Motor neuron (in vitro differentiated cells): ENCODE measurements around the gene MKNK1. TPM values are rescaled to one million over a fixed set of nuclear protein-coding genes. Genes with fewer than 3 reads are reported as not detected.

Source experiments
- ATAC-seq, 8 experiments: fragments of 200-7000 bp; cut with Tn5 transposase; replicated peaks in 6 of 8; 2 replicates each; pipeline ENCODE4 v1.8.0; 2021; ENCODE audit warnings: mild to moderate bottlenecking in 8 of 8, moderate library complexity in 8 of 8
- H3K27ac ChIP-seq, 2 donors: fragments of 250-450 bp; sonication (Bioruptor Pico); 2 replicates each; pipeline ENCODE4 v1.9.0; 2021; ENCODE audit warnings: antibody characterized with exemption in 2 of 2, mild to moderate bottlenecking in 2 of 2, moderate library complexity in 1 of 2
- H3K4me1 ChIP-seq, 2 donors: fragments of 250-450 bp; sonication (Bioruptor Pico); replicated peaks in 1 of 2; 2 replicates each; pipeline ENCODE4 v1.6.1; 2021; ENCODE audit warnings: antibody characterized with exemption in 2 of 2, mild to moderate bottlenecking in 2 of 2, moderate library complexity in 1 of 2
- H3K4me3 ChIP-seq, 5 donors: fragments of 250-450 bp; sonication (Bioruptor Pico); 2 replicates each; pipeline ENCODE4 v1.9.0; 2021; ENCODE audit warnings: antibody characterized with exemption in 5 of 5, mild to moderate bottlenecking in 5 of 5, moderate library complexity in 4 of 5
- WGBS, 10 experiments: fragments of 450-650 bp; shearing (Covaris generic); methylation state at CpG; one replicate each; pipeline ENCODE4 v1.0.0; 2022; 5-methylcytosine and 5-hydroxymethylcytosine counted together
- in situ Hi-C, 9 experiments: fragments of 400-800 bp; cut with MboI; loops; one replicate each; pipeline ENCODE4 v1.15.0; 2021; ENCODE audit warnings: low sequenced_read_pairs in 9 of 9, low pct_unique_long_range_greater_than_20kb in 2 of 9; ENCODE audit not compliant: unreplicated experiment in 9 of 9
- total RNA-seq, 8 experiments: library from RNA; unstranded; fragments of 300-600 nt; gene quantifications; 2 replicates each; pipeline versions ENCODE4 v1.2.3 to v1.2.4, GENCODE V29; 2022

The MKNK1 gene
- total RNA-seq, 8 experiments from 2014 or later = 7.0 to 34.1 (median 15.5) TPM

- Histone ChIP-seq H3K27ac (peak within 1 kb of the TSS in 1 of 2 donors; percentile 3), H3K4me3 (peak within 1 kb of the TSS; percentile 34 to 57 (median 43)), H3K4me1 (peaks cover 10 to 19% of the 10 kb centered on the region in 2 donors)
- 0 to 52% (median 21%) methylated on average over 1 to 8 of the region's 62 CpGs; no CpG with 5 or more reads in 4 of the 10 experiments for WGBS, 10 experiments
- peak; percentile 71 to 85 (median 82) for ATAC-seq
- in situ Hi-C loops = no loop called here
Measured at GRCh38 chr1:46616277-46617107, 12.4 kb upstream of the MKNK1 start, which contains the start of gene MOB3C. TSS of gene MOB3C (minus strand) at chr1:46616811. CDS start at chr1:46613321, 3,490 bp downstream.

GRCh38 chr1:46615735-46616134 lies 11.7 kb upstream of the MKNK1 start:
- ATAC-seq = no peak
- in situ Hi-C loops = no loop called here
- H3K27ac ChIP-seq = no peak overlapping the region
- 93 to 100% methylated on average over 1 to 3 of the region's 3 CpGs; no CpG with 5 or more reads in 8 of the 10 experiments for WGBS, 10 experiments
- H3K4me3 ChIP-seq = peak overlapping the region in 3 of 5 donors; percentile 43 to 57 (median 51)
- peaks cover 10 to 19% of the 10 kb centered on the region in 2 donors for H3K4me1 ChIP-seq

- 100% methylated on average over 1 of the region's 2 CpGs; no CpG with 5 or more reads in 9 of the 10 experiments for WGBS, 10 experiments
- ATAC-seq = no peak
- Histone ChIP-seq H3K27ac (no peak overlapping the region), H3K4me3 (no peak overlapping the region), H3K4me1 (peaks cover 10 to 19% of the 10 kb centered on the region in 2 donors)
- in situ Hi-C loops = no loop called here
Measured at GRCh38 chr1:46615088-46615487, 11.0 kb upstream of the MKNK1 start.

- H3K27ac ChIP-seq = no peak overlapping the region
- 60 to 100% (median 78%) methylated on average over 1 of the region's 2 CpGs; no CpG with 5 or more reads in 6 of the 10 experiments for WGBS, 10 experiments
Measured at GRCh38 chr1:46614604-46614984, 10.5 kb upstream of the MKNK1 start.

GRCh38 chr1:46613661-46614603 lies 9.9 kb upstream of the MKNK1 start:
- no peak overlapping the region for H3K4me3 ChIP-seq
- in situ Hi-C loops = no loop called here
- 0 to 27% (median 18%) methylated on average over 1 to 4 of the region's 16 CpGs; no CpG with 5 or more reads in 6 of the 10 experiments for WGBS, 10 experiments
- peaks cover 10 to 19% of the 10 kb centered on the region in 2 donors for H3K4me1 ChIP-seq
- H3K27ac ChIP-seq = no peak overlapping the region
- peak in 7 of 8 experiments; percentile 20 to 59 (median 35) for ATAC-seq

More at GRCh38 chr1:46614604-46614984, 10.5 kb upstream of the MKNK1 start:
- peaks cover 10 to 19% of the 10 kb centered on the region in 2 donors for H3K4me1 ChIP-seq
- in situ Hi-C loops = no loop called here
- H3K4me3 ChIP-seq = no peak overlapping the region
- ATAC-seq = no peak

- WGBS, 10 experiments = 67 to 100% (median 96%) methylated on average over 1 to 18 of the region's 38 CpGs; no CpG with 5 or more reads in 5 of the 10 experiments
- no peak for ATAC-seq
- H3K4me1 ChIP-seq = peaks cover 10 to 19% of the 10 kb centered on the region in 2 donors
- no peak overlapping the region for H3K27ac ChIP-seq
- H3K4me3 ChIP-seq = no peak overlapping the region
- in situ Hi-C loops = no loop called here
Measured at GRCh38 chr1:46612937-46613660, 9.0 kb upstream of the MKNK1 start.

- H3K4me1 ChIP-seq = peaks cover 10 to 16% of the 10 kb centered on the region in 2 donors
- H3K27ac ChIP-seq = no peak overlapping the region
- in situ Hi-C loops = no loop called here
- no peak overlapping the region for H3K4me3 ChIP-seq
- WGBS, 10 experiments = 20 to 100% (median 71%) methylated on average over 1 to 2 of the region's 7 CpGs; no CpG with 5 or more reads in 5 of the 10 experiments
- ATAC-seq = peak in 4 of 8 experiments; percentile 2 to 27 (median 13)
Measured at GRCh38 chr1:46611691-46612221, 7.7 kb upstream of the MKNK1 start.

GRCh38 chr1:46607345-46608130 lies 3.5 kb upstream of the MKNK1 start:
- Histone ChIP-seq H3K4me1 (peaks cover 6 to 7% of the 10 kb centered on the region in 2 donors), H3K27ac (no peak overlapping the region), H3K4me3 (no peak overlapping the region)
- 0 to 100% (median 92%) methylated on average over 1 to 7 of the region's 7 CpGs; no CpG with 5 or more reads in 2 of the 10 experiments for WGBS, 10 experiments
- peak in 2 of 8 experiments; percentile 45 to 58 for ATAC-seq
- in situ Hi-C loops = no loop called here

GRCh38 chr1:46606255-46606965 lies 2.3 kb upstream of the MKNK1 start:
- Histone ChIP-seq H3K4me1 (peaks cover 6 to 7% of the 10 kb centered on the region in 2 donors), H3K27ac (no peak overlapping the region), H3K4me3 (no peak overlapping the region)
- in situ Hi-C loops = no loop called here
- WGBS, 10 experiments = 79 to 100% (median 83%) methylated on average over 1 to 2 of the region's 2 CpGs; no CpG with 5 or more reads in 5 of the 10 experiments
- ATAC-seq = no peak

GRCh38 chr1:46605232-46605631 lies 1.2 kb upstream of the MKNK1 start:
- no peak for ATAC-seq
- in situ Hi-C loops = no loop called here
- Histone ChIP-seq H3K4me1 (peaks cover 6 to 7% of the 10 kb centered on the region in 2 donors), H3K4me3 (no peak overlapping the region), H3K27ac (no peak overlapping the region)
- whole genome bisulfite sequencing, 10 experiments = 80 to 100% (median 100%) methylated on average over 1 to 2 of the region's 2 CpGs; no CpG with 5 or more reads in 5 of the 10 experiments

- H3K27ac ChIP-seq = no peak overlapping the region
- peaks cover 6 to 7% of the 10 kb centered on the region in 2 donors for H3K4me1 ChIP-seq
- in situ Hi-C loops = no loop called here
- WGBS, 10 experiments = 0 to 6% (median 0%) methylated on average over 1 to 2 of the region's 2 CpGs; no CpG with 5 or more reads in 4 of the 10 experiments
- ATAC-seq = peak; percentile 2 to 44 (median 15)
- peak overlapping the region; percentile 47 to 69 (median 50) for H3K4me3 ChIP-seq
Measured at GRCh38 chr1:46603481-46603857, 599 bp downstream of the MKNK1 start.
